Astrocyte (in vitro differentiated cells and primary cell): ENCODE results near the gene TAGLN. TPM values are rescaled to one million over a fixed set of nuclear protein-coding genes. Genes with fewer than 3 reads are reported as not detected.
A peak's percentile ranks its signal among the peaks of the same experiment; 100 is the strongest.
"Not testable (repeated sequence)": the region's sequence is repeated elsewhere in the genome, so short reads cannot be mapped to it uniquely, and the experiment has no call there.

Experiments
- DNase-seq: peaks from one replicate; pipeline ENCODE4 v3.0.0-alpha.2; 2010; ENCODE audit warnings: low read depth
- FAIRE-seq: peaks from 2 replicates; lab custom pipeline; 2011; peaks lifted over from hg19 to GRCh38; lab: Jason Lieb, UNC
- H2AFZ ChIP-seq: 2 replicates; pipeline ENCODE4 v1.6.0; 2012; ENCODE audit warnings: low read depth, low read length, inconsistent platforms
- H3K27ac ChIP-seq: 2 replicates; pipeline ENCODE4 v1.5.1; 2011; ENCODE audit warnings: low read depth, low read length, inconsistent platforms
- H3K27me3 ChIP-seq: 2 replicates; pipeline ENCODE4 v1.6.0; 2011; ENCODE audit warnings: low read length, inconsistent platforms; ENCODE audit not compliant: insufficient read depth
- H3K36me3 ChIP-seq: 2 replicates; pipeline ENCODE4 v1.5.1; 2011; ENCODE audit warnings: low read length, inconsistent platforms; ENCODE audit not compliant: insufficient read depth
- H3K4me1 ChIP-seq: 2 replicates; pipeline ENCODE4 v1.5.1; 2011; ENCODE audit warnings: low read length, inconsistent platforms; ENCODE audit not compliant: insufficient read depth
- H3K4me2 ChIP-seq: 2 replicates; pipeline ENCODE4 v1.6.0; 2012; ENCODE audit warnings: low read length, inconsistent platforms
- H3K4me3 ChIP-seq: 2 replicates; pipeline ENCODE4 v1.5.1; 2011; ENCODE audit warnings: low read depth, mild to moderate bottlenecking, low read length, inconsistent platforms; ENCODE audit not compliant: insufficient read depth
- H3K79me2 ChIP-seq: 2 replicates; pipeline ENCODE4 v1.6.0; 2012; ENCODE audit warnings: mild to moderate bottlenecking, low read length, inconsistent platforms; ENCODE audit not compliant: insufficient read depth
- H3K9ac ChIP-seq: 2 replicates; pipeline ENCODE4 v1.6.0; 2012; ENCODE audit warnings: mild to moderate bottlenecking, low read length, inconsistent platforms
- H3K9me3 ChIP-seq: 2 replicates; pipeline ENCODE4 v1.5.1; 2012; ENCODE audit warnings: low read depth, mild to moderate bottlenecking, low read length, inconsistent platforms; ENCODE audit not compliant: insufficient read depth
- H4K20me1 ChIP-seq: 2 replicates; pipeline ENCODE4 v1.6.0; 2012; ENCODE audit warnings: low read length, inconsistent platforms; ENCODE audit not compliant: insufficient read depth
- H3K27ac Mint-ChIP-seq: one replicate; pipeline ENCODE4 v1.8.0; 2021; ENCODE audit warnings: mild to moderate bottlenecking, mixed read lengths; ENCODE audit not compliant: unreplicated experiment
- H3K27me3 Mint-ChIP-seq: one replicate; pipeline ENCODE4 v1.8.0; 2021; ENCODE audit warnings: low read depth, mixed read lengths; ENCODE audit not compliant: unreplicated experiment
- H3K36me3 Mint-ChIP-seq: one replicate; pipeline ENCODE4 v1.8.0; 2021; ENCODE audit warnings: low read depth, mixed read lengths; ENCODE audit not compliant: unreplicated experiment
- H3K4me1 Mint-ChIP-seq: one replicate; pipeline ENCODE4 v1.8.0; 2021; ENCODE audit warnings: low read depth, mixed read lengths; ENCODE audit not compliant: unreplicated experiment
- H3K4me3 Mint-ChIP-seq: one replicate; pipeline ENCODE4 v1.8.0; 2021; ENCODE audit warnings: mild to moderate bottlenecking, moderate library complexity, mixed read lengths; ENCODE audit not compliant: unreplicated experiment
- H3K9me3 Mint-ChIP-seq: one replicate; pipeline ENCODE4 v1.8.0; 2021; ENCODE audit warnings: mild to moderate bottlenecking, mixed read lengths; ENCODE audit not compliant: unreplicated experiment
- total RNA-seq: library from RNA; stranded (reverse); gene quantifications from 2 replicates; pipeline ENCODE4 v1.2.1, GENCODE V29; 2021

The TAGLN gene
- total RNA-seq, 1 donor from 2014 or later: 4,004 TPM

- H3K27me3 ChIP-seq, H3K27ac Mint-ChIP-seq, H3K4me3 ChIP-seq, H3K4me2 ChIP-seq, H3K9me3 ChIP-seq, H3K9me3 Mint-ChIP-seq, H3K27ac ChIP-seq, H2AFZ ChIP-seq, H3K4me3 Mint-ChIP-seq, H3K27me3 Mint-ChIP-seq, H3K9ac ChIP-seq, FAIRE-seq, DNase-seq: not testable (repeated sequence)
- peaks cover 37% of the 10 kb centered on the region for H4K20me1 ChIP-seq
- peaks cover 31% of the 10 kb centered on the region for H3K36me3 ChIP-seq
- peaks cover 32% of the 10 kb centered on the region for H3K4me1 Mint-ChIP-seq
- peaks cover 35% of the 10 kb centered on the region for H3K4me1 ChIP-seq
- H3K36me3 Mint-ChIP-seq: peaks cover 27% of the 10 kb centered on the region
- peaks cover 36% of the 10 kb centered on the region for H3K79me2 ChIP-seq
Measured at GRCh38 chr11:117206859-117207258, 7.7 kb downstream of the TAGLN start.

DNA sequence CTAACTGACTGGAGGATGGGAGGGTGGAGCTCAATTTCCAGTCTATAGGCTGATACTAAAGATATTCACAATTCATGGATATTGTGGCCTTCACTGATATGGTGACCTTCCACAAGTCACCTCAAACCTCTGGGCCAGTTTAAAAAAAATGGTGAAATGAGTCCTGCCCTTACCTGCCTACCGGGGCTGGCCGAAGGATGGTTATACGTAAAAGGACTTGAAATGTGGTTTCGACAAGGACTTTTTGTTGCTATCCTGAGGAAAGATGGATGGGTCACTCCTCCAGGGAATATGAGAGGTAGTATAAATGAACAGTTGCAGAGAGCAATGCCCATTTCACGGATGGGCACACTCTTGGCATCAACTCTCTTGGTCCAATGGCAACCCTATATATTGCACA lies 8.3 kb downstream of the TAGLN start:
- Histone ChIP-seq H3K36me3 (peaks cover 31% of the 10 kb centered on the region), H3K79me2 (peaks cover 30% of the 10 kb centered on the region), H4K20me1 (peaks cover 31% of the 10 kb centered on the region), H3K4me1 (peaks cover 29% of the 10 kb centered on the region)
- peaks cover 29% of the 10 kb centered on the region for H3K36me3 Mint-ChIP-seq
- not testable (repeated sequence) for H3K27me3 ChIP-seq, H3K4me3 Mint-ChIP-seq, H2AFZ ChIP-seq, H3K27me3 Mint-ChIP-seq, H3K9ac ChIP-seq, H3K9me3 Mint-ChIP-seq, H3K27ac ChIP-seq, H3K4me3 ChIP-seq, H3K27ac Mint-ChIP-seq, H3K4me2 ChIP-seq, DNase-seq, H3K9me3 ChIP-seq
- H3K4me1 Mint-ChIP-seq: peaks cover 27% of the 10 kb centered on the region
- peak; percentile 29 for FAIRE-seq

DNA sequence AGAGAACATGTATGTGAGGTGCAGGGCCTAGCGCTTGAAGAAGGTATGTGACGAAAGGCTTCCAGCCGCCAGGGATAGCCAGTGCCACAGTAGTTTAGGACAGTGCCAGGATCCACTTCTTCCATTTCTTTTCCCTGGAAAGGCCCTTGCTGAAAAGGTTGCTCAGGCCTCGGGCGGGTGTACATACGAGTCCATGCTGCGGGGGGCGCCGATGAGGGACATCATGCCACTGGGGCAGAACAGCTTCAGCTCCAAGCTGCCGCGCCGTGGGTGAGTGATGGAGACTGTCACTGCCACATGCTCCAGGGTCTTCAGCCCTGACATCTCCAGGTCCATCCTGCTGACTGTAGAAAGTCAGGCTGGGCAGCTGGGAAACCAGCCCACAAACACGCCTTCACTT lies 9.5 kb downstream of the TAGLN start:
- H3K4me3 Mint-ChIP-seq, H3K9me3 ChIP-seq, H3K9ac ChIP-seq, H3K9me3 Mint-ChIP-seq, H3K4me3 ChIP-seq, H3K27ac ChIP-seq, H3K27me3 ChIP-seq, DNase-seq, H3K27me3 Mint-ChIP-seq, FAIRE-seq, H3K27ac Mint-ChIP-seq, H3K4me2 ChIP-seq, H2AFZ ChIP-seq: not testable (repeated sequence)
- Histone ChIP-seq H3K79me2 (peaks cover 18% of the 10 kb centered on the region), H3K36me3 (peaks cover 31% of the 10 kb centered on the region), H3K4me1 (peaks cover 18% of the 10 kb centered on the region), H4K20me1 (peaks cover 19% of the 10 kb centered on the region)
- Mint-ChIP-seq H3K36me3 (peaks cover 27% of the 10 kb centered on the region), H3K4me1 (peaks cover 17% of the 10 kb centered on the region)

DNA sequence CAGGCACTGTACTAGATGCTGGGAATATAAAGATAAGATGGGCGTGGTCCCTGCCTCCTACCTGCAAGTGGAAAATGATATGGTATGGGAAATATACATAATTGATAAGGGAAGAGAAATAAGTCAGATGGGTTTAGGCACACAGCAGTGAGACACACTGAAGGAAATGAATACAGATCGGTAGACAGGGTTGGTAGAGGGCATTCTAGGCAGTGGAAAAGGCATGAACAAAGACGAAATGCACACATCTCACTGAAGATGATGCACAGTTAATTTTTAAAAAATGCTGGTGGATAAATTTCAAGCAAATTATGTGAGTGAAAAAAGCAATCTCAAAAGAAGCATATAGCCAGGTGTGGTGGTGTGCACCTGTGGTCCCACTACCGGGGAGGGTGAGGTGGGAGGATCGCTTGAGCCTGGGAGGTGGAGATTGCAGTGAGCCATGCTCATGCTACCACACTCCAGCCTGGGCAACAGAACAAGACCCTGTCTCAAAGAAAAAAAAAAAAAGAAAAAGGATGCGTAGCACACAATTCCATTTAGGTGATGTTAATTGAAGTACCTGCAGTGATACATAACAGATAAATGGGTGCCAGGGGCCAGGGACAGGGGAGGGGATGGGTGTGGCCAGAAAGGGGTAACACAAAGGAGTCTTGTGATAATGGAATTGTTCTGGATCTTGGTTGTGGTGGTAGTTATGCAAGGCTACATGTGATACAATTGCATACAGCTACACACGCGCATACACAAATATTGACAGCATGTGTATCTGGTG lies 10.4 kb downstream of the TAGLN start:
- FAIRE-seq, H3K4me3 ChIP-seq, H3K27ac Mint-ChIP-seq, H3K4me3 Mint-ChIP-seq, H3K27ac ChIP-seq, H3K4me2 ChIP-seq, H3K9me3 ChIP-seq, H3K9ac ChIP-seq, H3K9me3 Mint-ChIP-seq, H3K27me3 Mint-ChIP-seq, H3K79me2 ChIP-seq, H2AFZ ChIP-seq, H3K27me3 ChIP-seq: not testable (repeated sequence)
- peaks cover 27% of the 10 kb centered on the region for H3K36me3 ChIP-seq
- H3K4me1 ChIP-seq: peaks cover 10% of the 10 kb centered on the region
- peaks cover 10% of the 10 kb centered on the region for H4K20me1 ChIP-seq
- peak; percentile 56 for DNase-seq
- peaks cover 28% of the 10 kb centered on the region for H3K36me3 Mint-ChIP-seq
- peaks cover 13% of the 10 kb centered on the region for H3K4me1 Mint-ChIP-seq
